IMR-90 (cell line): Measurements from ENCODE around the gene KLF11. TPM values are rescaled to one million over a fixed set of nuclear protein-coding genes. Genes with fewer than 3 reads are reported as not detected.

Source experiments
- ATAC-seq: fragments of 200-7000 bp; cut with Tn5 transposase; 2 replicates; pipeline ENCODE4 v1.9.1; 2020; ENCODE audit warnings: low read depth, mild to moderate bottlenecking, moderate library complexity
- BruUV-seq: library from RNA; stranded (reverse); fragments of 400-500 nt; replicated peaks from 2 replicates; lab custom pipeline; 2021; lab: Mats Ljungman, UMichigan
- CTCF ChIA-PET: fragments of 300-600 bp; formaldehyde crosslinking; extraction: SDS; loops from one replicate; lab custom pipeline; 2021; ENCODE audit warnings: antibody characterized with exemption; lab: Yijun Ruan, JAX
- POLR2A ChIA-PET: fragments of 300-600 bp; sonication (Branson Sonifier 250); formaldehyde crosslinking; loops from one replicate; lab custom pipeline; 2022; ENCODE audit warnings: antibody characterized with exemption; ENCODE audit not compliant: unreplicated experiment; lab: Charles Lee
- DNase-seq: peaks from one replicate; pipeline ENCODE4 v3.0.0; 2013
- H2AFZ ChIP-seq: replicated peaks from 2 replicates; pipeline ENCODE3; 2013; ENCODE audit warnings: low read length, mild to moderate bottlenecking; ENCODE audit not compliant: poor library complexity
- H2AK5ac ChIP-seq: 2 replicates; pipeline ENCODE4 v1.6.1; 2013; ENCODE audit warnings: low read depth, low read length, inconsistent platforms
- H2AK9ac ChIP-seq: replicated peaks from 2 replicates; pipeline ENCODE3; 2013; ENCODE audit warnings: mild to moderate bottlenecking, low read depth, low read length, moderate library complexity; ENCODE audit not compliant: poor library complexity
- H2BK120ac ChIP-seq: 2 replicates; pipeline ENCODE4 v1.6.1; 2013; ENCODE audit warnings: low read depth, low read length, inconsistent platforms
- H2BK15ac ChIP-seq: 3 replicates; pipeline ENCODE4 v1.6.1; 2013; ENCODE audit warnings: low read depth, low read length, inconsistent platforms
- H2BK20ac ChIP-seq: 2 replicates; pipeline ENCODE4 v1.6.1; 2013; ENCODE audit warnings: low read depth, mild to moderate bottlenecking, inconsistent platforms, low read length, moderate library complexity
- H2BK5ac ChIP-seq: 2 replicates; pipeline ENCODE4 v1.6.1; 2013; ENCODE audit warnings: mild to moderate bottlenecking, low read depth, low read length, inconsistent platforms; ENCODE audit not compliant: poor library complexity, severe bottlenecking
- H3K14ac ChIP-seq: replicated peaks from 2 replicates; pipeline ENCODE4 v1.6.1; 2013; ENCODE audit warnings: low read depth, low read length, inconsistent platforms
- H3K18ac ChIP-seq: 2 replicates; pipeline ENCODE4 v1.6.1; 2013; ENCODE audit warnings: low read depth, low read length, control low read depth
- H3K23ac ChIP-seq: 2 replicates; pipeline ENCODE4 v1.6.1; 2013; ENCODE audit warnings: low read depth, low read length, inconsistent platforms
- H3K27ac ChIP-seq: 2 replicates; pipeline ENCODE4 v1.5.1; 2013; ENCODE audit warnings: mild to moderate bottlenecking, control low read depth, low read length; ENCODE audit not compliant: insufficient read depth
- H3K27me3 ChIP-seq: 2 replicates; pipeline ENCODE4 v1.6.1; 2013; ENCODE audit warnings: low read length; ENCODE audit not compliant: control insufficient read depth, insufficient read depth
- H3K36me3 ChIP-seq: 2 replicates; pipeline ENCODE4 v1.6.1; 2013; ENCODE audit warnings: low read length, mixed read lengths; ENCODE audit not compliant: control insufficient read depth, insufficient read depth
- H3K4ac ChIP-seq: 2 replicates; pipeline ENCODE4 v1.6.1; 2013; ENCODE audit warnings: low read depth, low read length, inconsistent platforms
- H3K4me1 ChIP-seq: 2 replicates; pipeline ENCODE4 v1.6.1; 2013; ENCODE audit warnings: low read length, mixed read lengths; ENCODE audit not compliant: control insufficient read depth, insufficient read depth
- H3K4me2 ChIP-seq: 2 replicates; pipeline ENCODE4 v1.6.1; 2013; ENCODE audit warnings: low read depth, mild to moderate bottlenecking, control low read depth, low read length, moderate library complexity
- H3K4me3 ChIP-seq: 2 replicates; pipeline ENCODE4 v1.5.1; 2013; ENCODE audit warnings: low read depth, mild to moderate bottlenecking, control low read depth, low read length, moderate library complexity; ENCODE audit not compliant: insufficient read depth
- H3K56ac ChIP-seq: 2 replicates; pipeline ENCODE4 v1.6.1; 2013; ENCODE audit warnings: low read length, inconsistent platforms; ENCODE audit not compliant: insufficient read depth; ENCODE audit errors: extremely low read depth
- H3K79me1 ChIP-seq, 2 experiments: 2 replicates each; pipeline ENCODE4 v1.6.1; 2013; ENCODE audit warnings: low read length in 2 of 2, inconsistent platforms in 1 of 2, low read depth in 1 of 2
- H3K9ac ChIP-seq: 2 replicates; pipeline ENCODE4 v1.6.1; 2013; ENCODE audit warnings: low read depth, low read length, control low read depth
- H3K9me1 ChIP-seq: 2 replicates; pipeline ENCODE4 v1.6.1; 2013; ENCODE audit warnings: low read length, inconsistent platforms; ENCODE audit not compliant: insufficient read depth
- H3K9me3 ChIP-seq: 2 replicates; pipeline ENCODE4 v1.6.1; 2013; ENCODE audit warnings: low read length; ENCODE audit not compliant: control insufficient read depth, insufficient read depth
- H4K20me1 ChIP-seq: 2 replicates; pipeline ENCODE4 v1.6.1; 2013; ENCODE audit warnings: low read length, inconsistent platforms; ENCODE audit not compliant: insufficient read depth
- H4K5ac ChIP-seq: 2 replicates; pipeline ENCODE4 v1.6.1; 2013; ENCODE audit warnings: mild to moderate bottlenecking, low read depth, low read length, control low read depth
- H4K8ac ChIP-seq, 2 experiments: 2 replicates each; pipeline ENCODE4 v1.6.1; 2013; ENCODE audit warnings: low read depth in 2 of 2, low read length in 2 of 2, control low read depth in 1 of 2, inconsistent platforms in 1 of 2
- H4K91ac ChIP-seq: 2 replicates; pipeline ENCODE4 v1.6.1; 2013; ENCODE audit warnings: low read depth, low read length, inconsistent platforms; ENCODE audit not compliant: insufficient read depth
- CEBPB ChIP-seq: IDR thresholded peaks from 2 replicates; pipeline ENCODE4 v1.6.1; 2012; ENCODE audit warnings: low read depth, low read length, improper control_type of control experiment
- CHD1 ChIP-seq: IDR thresholded peaks from 2 replicates; pipeline ENCODE4 v1.6.1; 2012; ENCODE audit warnings: low read depth, low read length, improper control_type of control experiment
- CTCF ChIP-seq: conservative IDR thresholded peaks from 2 replicates; pipeline ENCODE4 v1.5.1; 2012; ENCODE audit warnings: mild to moderate bottlenecking, low read depth, low read length, improper control_type of control experiment
- RAD21 ChIP-seq: IDR thresholded peaks from 2 replicates; pipeline ENCODE4 v1.6.1; 2012; ENCODE audit warnings: low read length, improper control_type of control experiment
- WGBS, 2 experiments: methylation state at CpG; one replicate each; pipeline versions ENCODE4 v1.1.5 to v1.1.7; 2013; ENCODE audit warnings: missing lambda C conversion rate in 2 of 2; ENCODE audit not compliant: insufficient read length in 1 of 2; ENCODE audit errors: extremely low coverage in 2 of 2; 5-methylcytosine and 5-hydroxymethylcytosine counted together
- dilution Hi-C: fragments of 300-500 bp; cut with HindIII; formaldehyde crosslinking; loops from one replicate; pipeline ENCODE4 v1.14.3; 2018; ENCODE audit warnings: low sequenced_read_pairs; ENCODE audit not compliant: unreplicated experiment
- in situ Hi-C: fragments of 300-500 bp; cut with MboI; formaldehyde crosslinking; loops from 3 replicates; pipeline ENCODE4 v1.14.3; 2019; ENCODE audit warnings: low sequenced_read_pairs, inconsistent platforms, mixed read lengths
- intact Hi-C: fragments of 100-400 bp; cut with micrococcal nuclease; formaldehyde crosslinking; loops from 2 replicates; pipeline ENCODE4 v1.10.0; 2022
- polyA plus RNA-seq, 3 experiments: library from polyadenylated mRNA; depleted of rRNA; stranded (reverse); fragments of >200 nt; gene quantifications; 2 replicates each; pipeline ENCODE4 v1.2.3, GENCODE V29; 2012; ENCODE audit warnings: low replicate concordance in 1 of 3
- total RNA-seq: library from RNA; depleted of rRNA; stranded (reverse); fragments of >200 nt; gene quantifications from 2 replicates; pipeline ENCODE4 v1.2.3, GENCODE V29; 2012

KLF11 gene
- total and polyA plus RNA-seq, 2 of the 4 experiments (the other 2 are of a cell fraction) = 2.0 to 2.4 TPM

- Histone ChIP-seq H4K5ac (no peak overlapping the region), H3K56ac (no peak overlapping the region), H2AK5ac (no peak overlapping the region), H4K8ac (no peak overlapping the region), H3K4me2 (no peak overlapping the region), H3K18ac (no peak overlapping the region), H3K9ac (no peak overlapping the region), H3K79me1 (no peaks in the 10 kb centered on the region), H3K36me3 (no peaks in the 10 kb centered on the region), H3K4me3 (no peak overlapping the region), H2BK15ac (no peak overlapping the region), H4K91ac (no peak overlapping the region), H2BK20ac (no peak overlapping the region), H3K4ac (no peak overlapping the region), H3K23ac (no peak overlapping the region), H4K20me1 (peaks cover 6% of the 10 kb centered on the region; the same call in 1 of the 2 replicates), H3K9me3 (no peaks in the 10 kb centered on the region), H3K27ac (no peak overlapping the region), H2BK5ac (no peak overlapping the region), H3K9me1 (no peaks in the 10 kb centered on the region; the same call in 1 of the 2 replicates), H3K14ac (no peak overlapping the region), H3K4me1 (0 out of 2 replicates have a peak, but pooled peaks cover 2% of the 10 kb centered on the region), H2BK120ac (no peak overlapping the region), H3K27me3 (peaks cover 44% of the 10 kb centered on the region), H2AFZ (peak overlapping the region; percentile 43), H2AK9ac (no peak overlapping the region)
- in situ Hi-C loops = loop anchor here (5.0 to 10.0 kb wide), 2 partner anchors 357 to 590 kb away; no protein-coding TSS in a partner anchor
- WGBS, 2 experiments = 78% methylated on average over 12 of the region's 13 CpGs; no CpG with 5 or more reads in 1 of the 2 experiments
- TF ChIP-seq CTCF (no peak), CEBPB (no peak), CHD1 (no peak), RAD21 (no peak)
- DNase-seq (no peak), ATAC-seq (no peak)
- ChIA-PET POLR2A (no interaction called here), CTCF (interaction anchor here (0.6 to 0.9 kb wide), 2 partner anchors 36 to 360 kb away, joined by 3 read pairs; no protein-coding TSS in a partner anchor)
- dilution Hi-C loops = no loop called here
- no TSS peak for BruUV-seq
- intact Hi-C loops = loop anchor here (10.0 kb wide), 1 partner anchor 330 kb away; no protein-coding TSS in a partner anchor
Observed at GRCh38 chr2:10075101-10075500, 31.8 kb downstream of the KLF11 start.
